HUDEP-2 (cell line): ENCODE data around the gene KIAA1328.

Experiments
- DNase-seq, 76 experiments: peaks; one replicate each; lab custom pipeline; 2025; ENCODE audit not compliant: unreplicated experiment in 76 of 76; lab: John Stamatoyannopoulos, UW

The KIAA1328 gene

GRCh38 chr18:36934884-36935283 is 106.0 kb downstream of the KIAA1328 start:
- DNase-seq: no peak

DNA sequence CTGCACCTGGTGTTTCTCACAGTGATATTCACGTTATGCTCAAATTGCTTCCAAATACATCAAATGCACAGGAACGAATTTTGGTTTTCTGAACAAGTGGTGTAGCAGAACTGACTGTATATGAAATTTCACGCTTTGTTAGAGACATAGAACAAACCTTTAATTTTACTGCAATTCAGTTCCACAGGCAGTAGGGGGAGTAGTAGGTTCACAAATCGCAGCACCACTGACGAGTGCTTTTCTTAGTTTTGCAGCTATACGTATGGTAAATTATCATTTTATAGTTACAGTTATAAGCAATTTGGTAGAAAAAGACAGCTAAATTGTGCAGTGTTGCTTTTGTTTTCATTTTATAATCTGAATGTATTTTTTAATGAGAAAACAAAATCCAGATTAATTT is 113.3 kb downstream of the KIAA1328 start:
- DNase-seq: peak in 25 of 76 experiments; percentile 3 to 64 (median 32)

GRCh38 chr18:36947820-36948348 is 119.0 kb downstream of the KIAA1328 start:
- no peak for DNase-seq

DNA sequence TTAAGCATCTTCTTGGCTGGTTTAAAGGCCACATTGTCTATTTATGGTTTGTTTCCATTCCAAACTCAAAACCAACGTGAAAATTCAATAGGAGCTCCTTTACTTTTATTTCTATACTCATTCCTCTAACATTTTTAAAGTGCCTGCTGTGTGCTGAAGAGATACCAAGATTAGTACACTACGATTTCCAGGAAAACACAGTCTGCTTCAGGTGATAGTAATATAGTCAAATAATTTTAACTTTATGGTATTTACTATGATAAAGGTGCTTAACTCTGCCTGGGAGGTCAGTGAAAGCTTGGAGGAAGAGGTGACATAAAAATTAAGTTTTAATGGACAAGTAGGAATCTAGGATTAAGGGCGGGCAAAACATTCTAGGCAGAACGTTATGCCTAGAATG is 121.4 kb downstream of the KIAA1328 start:
- DNase-seq: peak in 2 of 76 experiments; percentile 13 to 40

- DNase-seq: no peak
Observed at GRCh38 chr18:36950960-36951359, 122.0 kb downstream of the KIAA1328 start.

GRCh38 chr18:36953047-36953446 is 124.1 kb downstream of the KIAA1328 start:
- DNase-seq: no peak

DNA sequence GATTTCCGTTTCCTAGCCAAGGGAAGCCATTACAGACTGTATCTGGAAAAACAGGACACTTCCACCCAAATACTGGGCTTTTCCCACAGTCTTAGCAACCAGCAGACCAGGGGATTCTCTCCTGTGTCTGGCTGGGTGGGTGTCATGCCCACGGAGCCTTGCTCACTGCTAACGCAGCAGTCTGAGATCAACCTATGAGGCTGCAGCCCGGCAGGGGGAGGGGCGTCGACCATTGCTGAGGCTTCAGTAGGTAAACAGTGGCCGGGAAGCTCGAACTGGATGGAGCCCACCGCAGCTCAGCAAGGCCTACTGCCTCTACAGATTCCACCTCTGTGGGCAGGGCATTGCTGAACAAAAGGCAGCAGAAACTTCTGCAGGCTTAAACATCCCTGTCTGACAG is 131.1 kb downstream of the KIAA1328 start:
- no peak for DNase-seq

- DNase-seq: no peak
Observed at GRCh38 chr18:36963464-36963863, 134.5 kb downstream of the KIAA1328 start.

- DNase-seq: no peak
Observed at GRCh38 chr18:36974686-36975085, 145.8 kb downstream of the KIAA1328 start.

GRCh38 chr18:36977121-36977520 is 148.2 kb downstream of the KIAA1328 start:
- DNase-seq: no peak

GRCh38 chr18:36993068-36993467 is 164.1 kb downstream of the KIAA1328 start:
- no peak for DNase-seq

DNA sequence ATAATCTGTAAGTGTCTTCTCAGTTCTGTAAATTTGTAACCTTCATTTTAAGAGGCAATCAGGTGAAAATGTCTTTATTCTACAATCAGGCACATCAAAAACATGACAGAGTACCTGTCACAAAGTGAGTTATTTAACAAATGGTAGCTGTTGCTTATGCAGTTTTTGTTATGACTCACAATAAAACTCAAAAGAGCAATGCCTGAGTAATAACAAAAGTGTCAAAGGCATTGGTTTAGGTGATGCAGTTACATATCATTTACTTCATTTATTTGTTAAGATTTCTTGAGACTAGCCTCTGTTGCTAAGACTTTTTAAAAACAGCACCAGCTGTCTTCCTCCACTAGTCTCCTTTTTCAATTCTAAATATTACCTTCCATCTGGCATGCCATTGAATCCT is 177.8 kb downstream of the KIAA1328 start:
- no peak for DNase-seq

DNA sequence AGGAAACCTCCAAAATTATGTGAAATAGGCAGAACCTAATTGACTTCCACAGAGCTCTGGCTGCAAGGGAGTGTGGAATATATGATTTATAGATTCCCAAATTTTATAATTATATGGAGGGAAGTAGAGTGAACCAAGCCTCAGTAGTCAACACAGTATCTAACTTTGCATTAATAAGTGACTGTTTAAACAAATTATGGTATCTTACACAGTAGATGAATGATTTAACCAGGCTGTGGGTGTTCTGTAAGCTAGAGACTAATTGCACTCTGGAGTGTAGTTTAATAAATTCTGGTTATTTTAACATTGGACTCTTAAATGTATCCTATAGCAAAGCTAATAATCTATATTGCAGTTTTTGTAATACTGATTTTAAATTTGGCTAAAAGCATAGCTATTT is 183.5 kb downstream of the KIAA1328 start:
- DNase-seq: no peak

DNA sequence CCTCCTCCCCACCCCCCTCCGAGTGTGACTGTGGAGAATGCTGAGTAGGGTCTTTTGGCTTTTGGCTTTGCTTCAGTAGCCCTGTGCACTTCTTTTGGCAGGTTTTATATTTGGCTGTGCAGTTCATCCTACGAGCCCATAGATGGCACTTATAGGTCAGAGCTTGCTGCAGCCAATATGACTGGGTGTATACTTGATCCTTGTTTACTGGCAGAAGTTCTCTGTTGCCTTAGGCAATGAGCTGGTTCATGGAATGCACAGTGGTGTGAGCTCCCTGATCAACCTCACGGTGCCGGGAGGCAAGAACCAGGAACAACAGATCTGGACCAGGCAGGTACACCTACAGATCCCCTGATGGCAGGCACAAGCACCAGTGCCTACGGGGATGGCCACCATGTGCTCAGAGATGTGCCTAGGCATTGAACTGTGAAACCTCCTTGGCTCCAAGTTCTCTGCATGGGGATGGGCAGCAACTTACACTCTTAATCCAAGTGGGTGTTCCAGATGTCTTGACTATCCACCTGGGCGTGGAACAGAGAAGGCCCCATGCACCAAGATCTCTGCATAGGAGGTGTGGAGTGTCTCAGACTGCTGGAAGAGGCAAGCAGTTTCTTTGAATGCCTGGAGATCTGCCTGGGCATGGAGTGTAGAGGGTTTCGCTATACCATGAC is 190.4 kb downstream of the KIAA1328 start:
- peak in 3 of 76 experiments; percentile 4 to 39 (median 16) for DNase-seq

- no peak for DNase-seq
Observed at GRCh38 chr18:37033419-37033818, 204.5 kb downstream of the KIAA1328 start.

- DNase-seq: no peak
Observed at GRCh38 chr18:37042381-37042780, 213.5 kb downstream of the KIAA1328 start.

DNA sequence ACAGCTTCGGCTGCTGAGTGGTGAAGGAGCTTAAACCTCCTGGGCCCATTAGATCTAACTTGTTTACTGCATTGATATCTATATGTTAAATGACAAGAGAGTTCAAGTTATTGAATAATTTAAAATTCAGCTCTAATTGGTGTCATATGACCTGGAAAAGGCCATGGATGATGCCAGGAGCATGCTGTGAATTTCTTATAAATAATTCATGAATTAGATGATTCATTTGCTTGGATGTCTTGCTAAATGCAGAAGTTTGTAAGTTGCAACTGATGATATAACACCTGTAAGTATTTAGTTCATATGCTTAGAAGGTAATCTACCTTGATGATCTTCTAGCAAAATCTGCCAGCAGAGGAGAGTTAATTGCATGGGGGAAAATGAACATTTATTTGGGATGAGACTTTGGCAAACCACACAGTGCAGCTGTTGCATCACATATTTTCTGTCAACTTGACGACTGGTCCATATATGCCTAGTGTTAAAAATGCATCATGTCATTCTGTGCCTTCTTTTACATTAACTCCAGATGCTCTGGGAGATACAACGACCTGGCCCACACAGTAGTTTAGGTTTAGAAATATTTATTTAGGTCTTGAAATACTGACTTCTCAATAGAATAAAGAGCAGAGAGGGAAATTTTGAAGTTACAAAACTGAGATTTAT is 226.3 kb downstream of the KIAA1328 start:
- DNase-seq: no peak

- DNase-seq: no peak
Observed at GRCh38 chr18:37064187-37064586, 235.3 kb downstream of the KIAA1328 start.

DNA sequence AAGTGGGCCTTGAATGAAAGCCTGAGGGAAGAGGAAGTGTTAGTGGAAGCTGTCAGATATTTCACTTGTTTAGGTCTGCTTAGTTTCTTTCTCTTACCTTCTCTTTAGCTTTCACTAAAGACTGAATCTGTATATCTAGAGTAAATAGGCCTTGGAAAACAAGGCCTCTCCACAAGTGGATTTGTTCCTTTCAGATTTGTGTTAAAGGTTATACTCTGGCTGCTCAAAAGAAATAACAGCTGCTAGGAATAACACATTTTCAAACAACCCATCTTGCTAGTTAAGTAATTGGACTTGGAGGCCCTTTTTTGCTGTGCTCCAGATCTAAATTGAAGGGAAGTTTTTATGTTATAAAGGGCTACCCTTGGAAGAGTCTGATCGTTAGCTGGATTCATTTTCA is 236.3 kb downstream of the KIAA1328 start:
- DNase-seq: no peak

GRCh38 chr18:37084912-37085311 is 256.0 kb downstream of the KIAA1328 start:
- DNase-seq: no peak

DNA sequence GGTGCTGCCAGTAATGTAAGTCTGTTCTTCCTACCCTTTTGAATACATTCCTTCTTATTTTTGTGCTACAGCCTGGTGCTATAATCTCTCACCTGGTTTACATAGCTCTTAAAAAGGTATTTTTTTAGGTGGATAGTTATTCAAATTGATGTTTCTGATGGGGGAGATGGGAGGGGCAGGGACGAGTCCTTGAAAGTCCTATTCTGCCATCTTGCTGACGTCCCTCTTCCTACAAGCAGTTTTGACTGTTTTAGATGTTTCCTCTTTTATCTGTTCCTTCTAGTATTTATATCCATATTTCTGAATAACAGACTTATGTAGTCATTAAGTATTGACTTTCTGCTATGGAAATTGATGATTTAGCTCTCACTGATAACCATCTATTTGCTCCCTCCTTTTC is 256.4 kb downstream of the KIAA1328 start:
- DNase-seq: no peak
